ENCODE measurements around the gene ATP2B2. TPM values are rescaled to one million over a fixed set of nuclear protein-coding genes. Genes with fewer than 3 reads are reported as not detected.
A peak's percentile ranks its signal among the peaks of the same experiment; 100 is the strongest.
"Not testable (repeated sequence)": the region's sequence is repeated elsewhere in the genome, so short reads cannot be mapped to it uniquely, and the experiment has no call there.

Gene ATP2B2
- total and polyA plus RNA-seq, 2 experiments from 2014 or later, result 0.66 to 1.8 TPM

- Histone ChIP-seq H3K79me2 (no peaks in the 10 kb centered on the region), H3K9me2 (replicated peaks; ENCODE audit: insufficient read depth) (no peaks in the 10 kb centered on the region), H3K4me3 (no peak overlapping the region), H3K4me1 (ENCODE audit: insufficient read depth) (no peaks in the 10 kb centered on the region), H3K27ac (no peak overlapping the region), H4K20me1 (ENCODE audit: insufficient read depth, poor library complexity, severe bottlenecking) (no peaks in the 10 kb centered on the region), H3K4me2 (no peak overlapping the region), H3K27me3 (no peaks in the 10 kb centered on the region), H3K9me3 (ENCODE audit: low read depth) (no peaks in the 10 kb centered on the region), H3K36me3 (replicated peaks; ENCODE audit: insufficient read depth, low read depth) (no peaks in the 10 kb centered on the region), H2AFZ (no peak overlapping the region)
- DNase-seq (ENCODE audit: low spot score), result no peak
- 98% methylated on average over 9 of the region's 9 CpGs for WGBS (ENCODE audit: low lambda C conversion rate, missing lambda C conversion rate)
- TF ChIP-seq EZH2 (IDR thresholded peaks at IDR 0.05; ENCODE audit: borderline replicate concordance), result no peak
Observed at GRCh38 chr3:10303105-10303504, 202.3 kb downstream of the ATP2B2 start.

GRCh38 chr3:10300087-10300486 lies 205.3 kb downstream of the ATP2B2 start:
- DNase-seq (ENCODE audit: low spot score), result no peak
- WGBS (ENCODE audit: low lambda C conversion rate, missing lambda C conversion rate), result 90% methylated on average over 9 of the region's 9 CpGs
- Histone ChIP-seq H3K36me3 (replicated peaks; ENCODE audit: insufficient read depth, low read depth) (no peaks in the 10 kb centered on the region), H3K27me3 (no peaks in the 10 kb centered on the region), H3K27ac (no peak overlapping the region), H3K9me3 (ENCODE audit: low read depth) (no peaks in the 10 kb centered on the region), H3K4me1 (ENCODE audit: insufficient read depth) (no peaks in the 10 kb centered on the region), H3K4me2 (no peak overlapping the region), H3K4me3 (no peak overlapping the region), H2AFZ (no peak overlapping the region), H4K20me1 (ENCODE audit: insufficient read depth, poor library complexity, severe bottlenecking) (no peaks in the 10 kb centered on the region), H3K79me2 (no peaks in the 10 kb centered on the region), H3K9me2 (replicated peaks; ENCODE audit: insufficient read depth) (no peaks in the 10 kb centered on the region)
- TF ChIP-seq CTCF (IDR thresholded peaks at IDR 0.05; ENCODE audit: poor library complexity), result no peak
- TF ChIP-seq EZH2 (IDR thresholded peaks at IDR 0.05; ENCODE audit: borderline replicate concordance), result no peak
- no peak for TF ChIP-seq EZH2phosphoT487 (IDR thresholded peaks at IDR 0.05; ENCODE audit: low read depth, severe bottlenecking, unreplicated experiment)

GRCh38 chr3:10299679-10300078 lies 205.7 kb downstream of the ATP2B2 start:
- Histone ChIP-seq H4K20me1 (ENCODE audit: insufficient read depth, poor library complexity, severe bottlenecking) (no peaks in the 10 kb centered on the region), H3K9me2 (replicated peaks; ENCODE audit: insufficient read depth) (no peaks in the 10 kb centered on the region), H3K4me3 (no peak overlapping the region), H2AFZ (no peak overlapping the region), H3K4me1 (ENCODE audit: insufficient read depth) (no peaks in the 10 kb centered on the region), H3K27me3 (no peaks in the 10 kb centered on the region), H3K79me2 (no peaks in the 10 kb centered on the region), H3K9me3 (ENCODE audit: low read depth) (no peaks in the 10 kb centered on the region), H3K27ac (no peak overlapping the region), H3K4me2 (no peak overlapping the region), H3K36me3 (replicated peaks; ENCODE audit: insufficient read depth, low read depth) (no peaks in the 10 kb centered on the region)
- no peak for DNase-seq (ENCODE audit: low spot score)
- 87% methylated on average over 6 of the region's 6 CpGs for WGBS (ENCODE audit: low lambda C conversion rate, missing lambda C conversion rate)
- TF ChIP-seq EZH2 (IDR thresholded peaks at IDR 0.05; ENCODE audit: borderline replicate concordance) (no peak), EZH2phosphoT487 (IDR thresholded peaks at IDR 0.05; ENCODE audit: low read depth, severe bottlenecking, unreplicated experiment) (no peak), CTCF (IDR thresholded peaks at IDR 0.05; ENCODE audit: poor library complexity) (no peak)

- Histone ChIP-seq H3K4me3 (no peak overlapping the region), H3K36me3 (replicated peaks; ENCODE audit: insufficient read depth, low read depth) (no peaks in the 10 kb centered on the region), H3K27ac (no peak overlapping the region), H3K9me2 (replicated peaks; ENCODE audit: insufficient read depth) (no peaks in the 10 kb centered on the region), H3K4me2 (no peak overlapping the region), H2AFZ (no peak overlapping the region), H3K9me3 (ENCODE audit: low read depth) (no peaks in the 10 kb centered on the region), H3K27me3 (no peaks in the 10 kb centered on the region), H4K20me1 (ENCODE audit: insufficient read depth, poor library complexity, severe bottlenecking) (no peaks in the 10 kb centered on the region), H3K4me1 (ENCODE audit: insufficient read depth) (no peaks in the 10 kb centered on the region), H3K79me2 (no peaks in the 10 kb centered on the region)
- no peak for DNase-seq (ENCODE audit: low spot score)
- TF ChIP-seq EZH2 (IDR thresholded peaks at IDR 0.05; ENCODE audit: borderline replicate concordance) (no peak), CTCF (IDR thresholded peaks at IDR 0.05; ENCODE audit: poor library complexity) (peak; percentile 7)
- 61% methylated on average over 2 of the region's 2 CpGs for WGBS (ENCODE audit: low lambda C conversion rate, missing lambda C conversion rate)
Observed at GRCh38 chr3:10299175-10299574, 206.2 kb downstream of the ATP2B2 start.

- H3K36me3 ChIP-seq (replicated peaks; ENCODE audit: insufficient read depth, low read depth); H4K20me1 ChIP-seq (ENCODE audit: insufficient read depth, poor library complexity, severe bottlenecking); H3K27me3 ChIP-seq: not testable (repeated sequence)
Observed at GRCh38 chr3:10298064-10298463, 207.3 kb downstream of the ATP2B2 start.

More at GRCh38 chr3:10298064-10298463, 207.3 kb downstream of the ATP2B2 start:
- H3K9me2 ChIP-seq (replicated peaks; ENCODE audit: insufficient read depth); H3K4me2 ChIP-seq; H3K4me1 ChIP-seq (ENCODE audit: insufficient read depth); H3K9me3 ChIP-seq (ENCODE audit: low read depth); DNase-seq (ENCODE audit: low spot score); H3K79me2 ChIP-seq; H2AFZ ChIP-seq; H3K4me3 ChIP-seq; H3K27ac ChIP-seq: not testable (repeated sequence)
- WGBS (ENCODE audit: low lambda C conversion rate, missing lambda C conversion rate), result 64% methylated on average over 1 of the region's 1 CpG
